Stimulated activated CD8-positive, alpha-beta memory T cell treated with anti-CD3 and anti-CD28 coated beads, Interleukin-2, amount 100 ng/mL, for 1 hour (primary cell): ENCODE results near the gene VPS16.
"Not testable (repeated sequence)": the region's sequence is repeated elsewhere in the genome, so short reads cannot be mapped to it uniquely, and the experiment has no call there.

Experiments
- DNase-seq, 2 donors: peaks; one replicate each; pipeline ENCODE4 v3.0.0-alpha.2; 2020; ENCODE audit warnings: low read depth in 2 of 2

Gene VPS16

GRCh38 chr20:2869381-2869780 is 28.8 kb downstream of the VPS16 start:
- DNase-seq: no peak

GRCh38 chr20:2871111-2871465 is 30.5 kb downstream of the VPS16 start:
- DNase-seq: no peak

GRCh38 chr20:2871661-2872458 is 31.3 kb downstream of the VPS16 start:
- no peak for DNase-seq

GRCh38 chr20:2872459-2873009 is 32.0 kb downstream of the VPS16 start:
- peak; percentile 36 to 55 for DNase-seq

GRCh38 chr20:2873010-2873746 is 32.6 kb downstream of the VPS16 start, which contains the start of gene PTPRA:
TSS of gene PTPRA (plus strand) at chr20:2873481. CDS start at chr20:2964278, 90,797 bp downstream.
- peak; percentile 83 to 88 for DNase-seq

GRCh38 chr20:2873747-2874041 is 33.1 kb downstream of the VPS16 start:
- DNase-seq: peak in 1 of 2 donors; percentile 39

- DNase-seq: no peak
Observed at GRCh38 chr20:2874456-2874855, 33.9 kb downstream of the VPS16 start.

GRCh38 chr20:2875690-2876203 is 35.2 kb downstream of the VPS16 start:
- no peak for DNase-seq

GRCh38 chr20:2878515-2878914 is 38.0 kb downstream of the VPS16 start:
- DNase-seq: no peak

GRCh38 chr20:2879146-2879545 is 38.6 kb downstream of the VPS16 start:
- no peak for DNase-seq

- no peak for DNase-seq
Observed at GRCh38 chr20:2880650-2881049, 40.1 kb downstream of the VPS16 start.

- no peak for DNase-seq
Observed at GRCh38 chr20:2883726-2884637, 43.4 kb downstream of the VPS16 start.

GRCh38 chr20:2887715-2888114 is 47.2 kb downstream of the VPS16 start:
- no peak for DNase-seq

GRCh38 chr20:2888224-2888955 is 47.8 kb downstream of the VPS16 start:
- no peak for DNase-seq

- no peak for DNase-seq
Observed at GRCh38 chr20:2889209-2889608, 48.7 kb downstream of the VPS16 start.

GRCh38 chr20:2889797-2890196 is 49.3 kb downstream of the VPS16 start:
- DNase-seq: no peak

GRCh38 chr20:2890742-2891141 is 50.2 kb downstream of the VPS16 start:
- DNase-seq: no peak

GRCh38 chr20:2891343-2891742 is 50.8 kb downstream of the VPS16 start:
- DNase-seq: no peak

GRCh38 chr20:2892376-2892775 is 51.8 kb downstream of the VPS16 start:
- no peak for DNase-seq

GRCh38 chr20:2894221-2894620 is 53.7 kb downstream of the VPS16 start:
- DNase-seq: no peak

- not testable (repeated sequence) for DNase-seq
Observed at GRCh38 chr20:2895154-2895553, 54.6 kb downstream of the VPS16 start.
